HepG2 (cell line): ENCODE results near the gene SLC27A2.

Experiments
- CHCHD3 ChIP-seq: sonication (generic); formaldehyde crosslinking; IDR thresholded peaks from 2 replicates; pipeline ENCODE4 v1.8.0; 2022; ENCODE audit warnings: mild to moderate bottlenecking, missing genetic modification reagents, moderate library complexity
- MAFF ChIP-seq: IDR thresholded peaks from 2 replicates; pipeline ENCODE4 v1.6.1; 2011; ENCODE audit warnings: low read depth, low read length, improper control_type of control experiment
- SKI ChIP-seq: fragments of 450-650 bp; IDR thresholded peaks from one replicate; pipeline ENCODE4 v1.6.1; 2018; ENCODE audit warnings: mild to moderate bottlenecking; ENCODE audit not compliant: partially characterized antibody

GRCh38 chr15:50192164-50192563 is 10.2 kb downstream of the SLC27A2 start:
- TF ChIP-seq MAFF (no peak), CHCHD3 (CRISPR knock-in tag) (no peak), SKI (no peak)
